ENCODE measurements around the gene SNORC.

GRCh38 chr2:232926431-232926939, 56.4 kb downstream of the SNORC start:
- TF ChIP-seq CTCF (IDR thresholded peaks at IDR 0.05) (no peak), POLR2A (IDR thresholded peaks at IDR 0.05) (no peak)

All from lower leg skin (tissue), 3 donors.